ENCODE results near the gene VPS37C. TPM values are rescaled to one million over a fixed set of nuclear protein-coding genes. Genes with fewer than 3 reads are reported as not detected.

The VPS37C gene
- total and polyA plus RNA-seq, 2 experiments from 2014 or later, result 13.1 to 13.4 TPM

GRCh38 chr11:61132646-61133045 lies 28.6 kb downstream of the VPS37C start:
- Histone ChIP-seq H3K79me2 (ENCODE audit: insufficient read depth) (0 out of 2 replicates have a peak, but pooled peaks cover under 1% of the 10 kb centered on the region), H3K4me2 (ENCODE audit: unreplicated experiment) (no peak overlapping the region), H3K9ac (no peak overlapping the region), H3K27ac (no peak overlapping the region), H3K9me2 (ENCODE audit: insufficient read depth) (no peaks in the 10 kb centered on the region), H3F3A (ENCODE audit: insufficient read depth) (peaks cover 20% of the 10 kb centered on the region), H2AFZ (no peak overlapping the region), H3K27me3 (replicated peaks; ENCODE audit: insufficient read depth) (no peaks in the 10 kb centered on the region), H3K4me1 (ENCODE audit: insufficient read depth) (0 out of 2 replicates have a peak, but pooled peaks cover 2% of the 10 kb centered on the region), H4K20me1 (ENCODE audit: insufficient read depth) (no peaks in the 10 kb centered on the region), H3K4me3 (no peak overlapping the region), H3K9me3 (ENCODE audit: low read depth) (no peaks in the 10 kb centered on the region), H3K36me3 (ENCODE audit: low read depth) (no peaks in the 10 kb centered on the region)
- in situ Hi-C loops (cut with MboI), result no loop called here
- DNase-seq, result no peak
- TF ChIP-seq EZH2 (IDR thresholded peaks at IDR 0.05; ENCODE audit: insufficient read depth, poor library complexity, severe bottlenecking) (no peak), EZH2phosphoT487 (IDR thresholded peaks at IDR 0.05; ENCODE audit: insufficient read depth, low read depth) (no peak)
- WGBS, 2 experiments (ENCODE audit: low coverage in 1 of 2, low lambda C conversion rate in 2 of 2, missing lambda C conversion rate in 2 of 2), result 71 to 79% methylated on average over 5 of the region's 5 CpGs

- no peak for DNase-seq
- H3K4me2 ChIP-seq (ENCODE audit: unreplicated experiment), result no peak overlapping the region
- H3K9me2 ChIP-seq (ENCODE audit: insufficient read depth), result no peaks in the 10 kb centered on the region
- in situ Hi-C loops (cut with MboI), result no loop called here
- H3K27me3 ChIP-seq (replicated peaks; ENCODE audit: insufficient read depth), result no peaks in the 10 kb centered on the region
- H4K20me1 ChIP-seq (ENCODE audit: insufficient read depth), result no peaks in the 10 kb centered on the region
- H3F3A ChIP-seq (ENCODE audit: insufficient read depth), result peaks cover 20% of the 10 kb centered on the region
- H3K4me1 ChIP-seq (ENCODE audit: insufficient read depth), result 0 out of 2 replicates have a peak, but pooled peaks cover 2% of the 10 kb centered on the region
- H3K9ac ChIP-seq, result no peak overlapping the region
- H3K27ac ChIP-seq, result no peak overlapping the region
- H2AFZ ChIP-seq, result no peak overlapping the region
- 95 to 96% methylated on average over 9 to 19 of the region's 19 CpGs for WGBS, 2 experiments (ENCODE audit: low coverage in 1 of 2, low lambda C conversion rate in 2 of 2, missing lambda C conversion rate in 2 of 2)
- no peaks in the 10 kb centered on the region for H3K36me3 ChIP-seq (ENCODE audit: low read depth)
- H3K9me3 ChIP-seq (ENCODE audit: low read depth), result no peaks in the 10 kb centered on the region
- no peak overlapping the region for H3K4me3 ChIP-seq
- no peaks in the 10 kb centered on the region for H3K79me2 ChIP-seq (ENCODE audit: insufficient read depth)
- TF ChIP-seq EZH2phosphoT487 (IDR thresholded peaks at IDR 0.05; ENCODE audit: insufficient read depth, low read depth) (no peak), EZH2 (IDR thresholded peaks at IDR 0.05; ENCODE audit: insufficient read depth, poor library complexity, severe bottlenecking) (no peak)
These were observed 29.1 kb downstream of the VPS37C start for GRCh38 chr11:61131998-61132555.

DNA sequence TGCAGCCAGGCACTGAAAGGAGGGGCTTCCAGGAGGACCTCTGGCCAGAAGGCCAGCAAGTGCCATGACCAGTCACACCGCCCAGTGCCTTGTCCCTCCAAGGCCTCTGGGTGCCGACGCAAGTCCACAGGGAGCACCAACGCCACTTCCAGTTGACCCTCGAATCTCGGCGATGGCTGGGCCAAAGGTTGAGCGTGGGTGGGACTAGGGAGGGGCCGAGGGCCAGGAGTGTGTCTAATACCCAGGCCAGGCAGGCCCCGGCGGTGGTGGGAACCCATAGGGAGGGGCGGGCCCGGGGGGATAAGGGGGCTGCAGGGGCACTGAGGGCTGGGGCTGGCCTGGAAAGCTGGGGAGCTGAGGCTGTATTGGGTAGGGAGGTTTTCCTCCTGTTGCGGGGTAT lies 29.6 kb downstream of the VPS37C start:
- DNase-seq, result no peak
- Histone ChIP-seq H3K9me2 (ENCODE audit: insufficient read depth) (no peaks in the 10 kb centered on the region), H3K27me3 (replicated peaks; ENCODE audit: insufficient read depth) (no peaks in the 10 kb centered on the region), H3K79me2 (ENCODE audit: insufficient read depth) (no peaks in the 10 kb centered on the region), H4K20me1 (ENCODE audit: insufficient read depth) (no peaks in the 10 kb centered on the region), H2AFZ (no peak overlapping the region), H3K9me3 (ENCODE audit: low read depth) (no peaks in the 10 kb centered on the region), H3F3A (ENCODE audit: insufficient read depth) (peaks cover 20% of the 10 kb centered on the region), H3K9ac (no peak overlapping the region), H3K4me3 (no peak overlapping the region), H3K27ac (no peak overlapping the region), H3K4me1 (ENCODE audit: insufficient read depth) (0 out of 2 replicates have a peak, but pooled peaks cover 2% of the 10 kb centered on the region), H3K36me3 (ENCODE audit: low read depth) (no peaks in the 10 kb centered on the region), H3K4me2 (ENCODE audit: unreplicated experiment) (no peak overlapping the region)
- WGBS, 2 experiments (ENCODE audit: low coverage in 1 of 2, low lambda C conversion rate in 2 of 2, missing lambda C conversion rate in 2 of 2), result 94 to 98% methylated on average over 8 to 14 of the region's 14 CpGs
- TF ChIP-seq EZH2 (IDR thresholded peaks at IDR 0.05; ENCODE audit: insufficient read depth, poor library complexity, severe bottlenecking) (no peak), EZH2phosphoT487 (IDR thresholded peaks at IDR 0.05; ENCODE audit: insufficient read depth, low read depth) (no peak)
- in situ Hi-C loops (cut with MboI), result no loop called here

GRCh38 chr11:61131186-61131585 lies 30.0 kb downstream of the VPS37C start:
- H3F3A ChIP-seq (ENCODE audit: insufficient read depth), result peaks cover 20% of the 10 kb centered on the region
- no peaks in the 10 kb centered on the region for H3K27me3 ChIP-seq (replicated peaks; ENCODE audit: insufficient read depth)
- WGBS, 2 experiments (ENCODE audit: low coverage in 1 of 2, low lambda C conversion rate in 2 of 2, missing lambda C conversion rate in 2 of 2), result 97 to 98% methylated on average over 8 of the region's 8 CpGs
- no peaks in the 10 kb centered on the region for H3K36me3 ChIP-seq (ENCODE audit: low read depth)
- H3K27ac ChIP-seq, result no peak overlapping the region
- no peak overlapping the region for H3K4me2 ChIP-seq (ENCODE audit: unreplicated experiment)
- no peaks in the 10 kb centered on the region for H3K79me2 ChIP-seq (ENCODE audit: insufficient read depth)
- H3K4me3 ChIP-seq, result no peak overlapping the region
- H2AFZ ChIP-seq, result no peak overlapping the region
- DNase-seq, result no peak
- H3K4me1 ChIP-seq (ENCODE audit: insufficient read depth), result 0 out of 2 replicates have a peak, but pooled peaks cover 2% of the 10 kb centered on the region
- H3K9ac ChIP-seq, result no peak overlapping the region
- no peaks in the 10 kb centered on the region for H3K9me2 ChIP-seq (ENCODE audit: insufficient read depth)
- H4K20me1 ChIP-seq (ENCODE audit: insufficient read depth), result no peaks in the 10 kb centered on the region
- H3K9me3 ChIP-seq (ENCODE audit: low read depth), result no peaks in the 10 kb centered on the region
- in situ Hi-C loops (cut with MboI), result no loop called here
- TF ChIP-seq EZH2 (IDR thresholded peaks at IDR 0.05; ENCODE audit: insufficient read depth, poor library complexity, severe bottlenecking) (no peak), EZH2phosphoT487 (IDR thresholded peaks at IDR 0.05; ENCODE audit: insufficient read depth, low read depth) (no peak)
